Hepatocyte (in vitro differentiated cells): Measurements from ENCODE around the gene ELF5.

ENCODE experiments used
- EZH2 ChIP-seq: fragments of 200-600 bp; sonication (generic); IDR thresholded peaks from 2 replicates; pipeline ENCODE4 v1.6.1; 2016; ENCODE audit warnings: antibody characterized with exemption, mild to moderate bottlenecking, borderline replicate concordance
- EZH2phosphoT487 ChIP-seq: fragments of 200-600 bp; sonication (generic); IDR thresholded peaks from one replicate; pipeline ENCODE4 v1.6.1; 2018; ENCODE audit warnings: antibody characterized with exemption, mild to moderate bottlenecking, low read depth, moderate library complexity; ENCODE audit not compliant: unreplicated experiment, severe bottlenecking
- TF ChIP-seq, protein P1 (sequence below): fragments of 200-600 bp; sonication (generic); IDR thresholded peaks from 2 replicates; pipeline ENCODE4 v1.5.1; 2016; ENCODE audit warnings: antibody characterized with exemption, mild to moderate bottlenecking; ENCODE audit not compliant: poor library complexity

DNA sequence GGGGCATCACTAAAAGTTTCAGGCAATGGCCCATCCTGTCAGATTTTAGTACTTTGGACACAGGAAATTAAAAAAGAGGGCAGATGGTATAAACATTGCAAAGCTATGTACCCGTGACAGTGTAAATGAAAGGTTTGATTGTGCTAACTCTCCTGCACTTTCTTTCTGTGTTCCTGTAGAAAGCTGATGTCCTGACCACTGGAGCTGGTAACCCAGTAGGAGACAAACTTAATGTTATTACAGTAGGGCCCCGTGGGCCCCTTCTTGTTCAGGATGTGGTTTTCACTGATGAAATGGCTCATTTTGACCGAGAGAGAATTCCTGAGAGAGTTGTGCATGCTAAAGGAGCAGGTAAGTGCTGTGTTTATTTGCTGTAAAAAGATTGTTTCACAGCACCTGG is 64.6 kb downstream of the ELF5 start:
- TF ChIP-seq, protein P1, sequence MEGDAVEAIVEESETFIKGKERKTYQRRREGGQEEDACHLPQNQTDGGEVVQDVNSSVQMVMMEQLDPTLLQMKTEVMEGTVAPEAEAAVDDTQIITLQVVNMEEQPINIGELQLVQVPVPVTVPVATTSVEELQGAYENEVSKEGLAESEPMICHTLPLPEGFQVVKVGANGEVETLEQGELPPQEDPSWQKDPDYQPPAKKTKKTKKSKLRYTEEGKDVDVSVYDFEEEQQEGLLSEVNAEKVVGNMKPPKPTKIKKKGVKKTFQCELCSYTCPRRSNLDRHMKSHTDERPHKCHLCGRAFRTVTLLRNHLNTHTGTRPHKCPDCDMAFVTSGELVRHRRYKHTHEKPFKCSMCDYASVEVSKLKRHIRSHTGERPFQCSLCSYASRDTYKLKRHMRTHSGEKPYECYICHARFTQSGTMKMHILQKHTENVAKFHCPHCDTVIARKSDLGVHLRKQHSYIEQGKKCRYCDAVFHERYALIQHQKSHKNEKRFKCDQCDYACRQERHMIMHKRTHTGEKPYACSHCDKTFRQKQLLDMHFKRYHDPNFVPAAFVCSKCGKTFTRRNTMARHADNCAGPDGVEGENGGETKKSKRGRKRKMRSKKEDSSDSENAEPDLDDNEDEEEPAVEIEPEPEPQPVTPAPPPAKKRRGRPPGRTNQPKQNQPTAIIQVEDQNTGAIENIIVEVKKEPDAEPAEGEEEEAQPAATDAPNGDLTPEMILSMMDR = no peak
- TF ChIP-seq EZH2phosphoT487 = no peak
- TF ChIP-seq EZH2 = no peak
